A549 treated with CpdA at 1 μM for 4 hours (cell line): ENCODE results near the gene CAMK2D. TPM values are rescaled to one million over a fixed set of nuclear protein-coding genes. Genes with fewer than 3 reads are reported as not detected.

Experiments used
- total RNA-seq: library from RNA; stranded (reverse); fragments of 200-300 nt; extraction: Qiagen RNA extraction; gene quantifications from 5 replicates; pipeline ENCODE4 v1.2.3, GENCODE V29; 2022; ENCODE audit warnings: low read depth

The CAMK2D gene
- total RNA-seq, result 14.3 to 22.0 TPM (median 16.5 TPM) in 5 replicates

GRCh38 chr4:113761620-113762185, at the start of gene CAMK2D:
CAMK2D (minus strand) TSS chr4:113761738; CDS start chr4:113761068, 670 bp downstream.

Other genes starting within 250 kb of the CAMK2D start
- gene ARSJ, start 217.9 kb upstream of the CAMK2D start, total RNA-seq, result 4.7 to 5.9 TPM (median 5.2 TPM) in 5 replicates